Measurements from ENCODE around the gene CNTNAP3B. TPM values are rescaled to one million over a fixed set of nuclear protein-coding genes. Genes with fewer than 3 reads are reported as not detected.

CNTNAP3B gene
- polyA plus RNA-seq = 6.5 and 8.5 TPM in 2 replicates

DNA sequence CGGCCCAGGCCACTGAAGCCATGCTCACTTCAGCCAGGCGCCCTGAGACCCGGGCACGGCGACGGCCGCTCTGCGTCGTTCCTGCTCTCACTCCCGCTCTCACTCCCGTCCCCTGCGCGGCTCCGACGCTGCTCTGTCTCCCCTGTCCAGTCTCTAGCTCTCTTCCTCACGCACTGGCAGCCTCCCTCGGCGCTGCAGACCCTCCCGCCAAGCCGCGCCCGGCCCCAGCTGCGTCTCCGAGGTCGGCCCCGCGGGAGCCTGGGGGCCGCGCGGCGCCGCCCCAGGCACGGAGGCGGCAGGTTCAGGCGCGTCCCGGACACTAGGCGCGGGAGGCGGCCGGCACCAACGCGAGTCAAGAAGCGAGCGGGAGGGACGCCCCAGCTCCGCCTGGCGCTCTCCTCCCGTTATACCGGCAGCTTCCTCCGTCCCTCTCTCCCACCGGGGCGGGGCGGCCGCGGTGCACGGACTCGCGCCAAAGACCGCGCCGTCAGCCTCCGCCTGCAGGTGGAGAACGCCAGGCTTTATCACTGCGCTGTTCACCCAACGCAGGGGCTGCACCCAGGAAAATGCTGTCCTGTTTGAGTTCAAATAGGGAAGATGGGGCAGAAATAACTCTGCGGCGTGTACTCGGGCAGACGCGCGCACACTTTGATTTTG, at the start of gene CNTNAP3B:
TSS of gene CNTNAP3B (minus strand) at position 354 of the 657 bp plus-strand sequence. CDS start at position 22, 332 bp downstream.

Other genes with a start within 250 kb of the CNTNAP3B start
- gene SPATA31A6, start 54.2 kb upstream of the CNTNAP3B start, polyA plus RNA-seq = not detected in 2 replicates